K562 (cell line): ENCODE measurements around the gene IFNK. TPM values are rescaled to one million over a fixed set of nuclear protein-coding genes. Genes with fewer than 3 reads are reported as not detected.
A peak's percentile ranks its signal among the peaks of the same experiment; 100 is the strongest.

Experiments used
- ATAC-seq: fragments of 200-7000 bp; cut with Tn5 transposase; 3 replicates; pipeline ENCODE4 v1.9.1; 2020; ENCODE audit warnings: moderate library complexity
- BruUV-seq: library from RNA; stranded (reverse); fragments of 400-500 nt; replicated peaks from 2 replicates; lab custom pipeline; 2021; lab: Mats Ljungman, UMichigan
- CTCF ChIA-PET: fragments of 300-600 bp; formaldehyde crosslinking; extraction: SDS; loops from one replicate; lab custom pipeline; 2021; ENCODE audit warnings: low intra/inter-chr PET ratio; lab: Yijun Ruan, JAX
- POLR2A ChIA-PET: fragments of 300-600, 350-650 bp; sonication (Branson Sonifier 250); formaldehyde crosslinking; extraction: SDS; loops from one replicate; lab custom pipeline; 2021; ENCODE audit warnings: antibody characterized with exemption, inconsistent platforms; lab: Yijun Ruan, JAX
- DNase-seq, 4 experiments: peaks; one replicate each; pipeline versions ENCODE4 v3.0.0 to v3.0.0-alpha.2; 2011 to 2018; ENCODE audit warnings: low spot score in 3 of 4, mixed read lengths in 3 of 4; ENCODE audit errors: extremely low read depth in 1 of 4
- FAIRE-seq: peaks from 2 replicates; lab custom pipeline; 2011; peaks lifted over from hg19 to GRCh38; lab: Jason Lieb, UNC
- H2AFZ ChIP-seq: 2 replicates; pipeline ENCODE4 v1.6.0; 2011; ENCODE audit warnings: low read depth, low read length, control low read depth, inconsistent platforms
- H3K27ac ChIP-seq: fragments of 200-600 bp; 3 replicates; pipeline ENCODE4 v1.8.0; 2011; ENCODE audit warnings: low read depth, mild to moderate bottlenecking, control low read depth, inconsistent platforms, low read length, moderate library complexity, mixed read lengths; ENCODE audit errors: extremely low read depth
- H3K27me3 ChIP-seq, 2 experiments: fragments of 300-600 bp in 1 of 2; 2 replicates in 1 of 2; 3 replicates in 1 of 2; pipeline versions ENCODE4 v1.6.0 to v1.8.0; 2011; ENCODE audit warnings: inconsistent platforms in 2 of 2, low read length in 2 of 2, mild to moderate bottlenecking in 1 of 2, mixed read lengths in 1 of 2, moderate library complexity in 1 of 2; ENCODE audit not compliant: control insufficient read depth in 2 of 2, insufficient read depth in 2 of 2
- H3K36me3 ChIP-seq: fragments of 300-600 bp; 3 replicates; pipeline ENCODE4 v1.8.0; 2011; ENCODE audit warnings: mild to moderate bottlenecking, low read length, inconsistent platforms; ENCODE audit not compliant: control insufficient read depth, insufficient read depth
- H3K4me1 ChIP-seq, 2 experiments: fragments of 200-600 bp in 1 of 2; replicated peaks in 1 of 2; 2 replicates in 1 of 2; 3 replicates in 1 of 2; pipeline versions ENCODE4 v1.5.1 to v1.8.0; 2011; ENCODE audit warnings: inconsistent platforms in 2 of 2, low read length in 2 of 2, mild to moderate bottlenecking in 1 of 2, mixed read lengths in 1 of 2, moderate library complexity in 1 of 2; ENCODE audit not compliant: control insufficient read depth in 2 of 2, insufficient read depth in 2 of 2
- H3K4me2 ChIP-seq: 2 replicates; pipeline ENCODE4 v1.6.1; 2011; ENCODE audit warnings: low read length, control low read depth, inconsistent platforms, mixed read lengths; ENCODE audit not compliant: insufficient read depth
- H3K4me3 ChIP-seq: fragments of 200-600 bp; sonication (generic), shearing (Covaris generic); 2 replicates; pipeline ENCODE4 v1.5.1; 2016; ENCODE audit warnings: control low read depth, inconsistent platforms
- H3K79me2 ChIP-seq: fragments of 200-600 bp; 3 replicates; pipeline ENCODE4 v1.8.0; 2011; ENCODE audit warnings: low read length, inconsistent platforms; ENCODE audit not compliant: control insufficient read depth, insufficient read depth
- H3K9ac ChIP-seq, 2 experiments: 2 replicates each; pipeline versions ENCODE4 v1.6.0 to v1.6.1; 2011; ENCODE audit warnings: low read depth in 2 of 2, low read length in 2 of 2, control low read depth in 1 of 2, inconsistent platforms in 1 of 2, mild to moderate bottlenecking in 1 of 2, mixed read lengths in 1 of 2; ENCODE audit not compliant: insufficient read depth in 1 of 2
- H3K9me1 ChIP-seq: one replicate; pipeline ENCODE4 v1.6.0; 2011; ENCODE audit warnings: inconsistent platforms, mild to moderate bottlenecking, low read length, moderate library complexity; ENCODE audit not compliant: control insufficient read depth, insufficient read depth
- H3K9me3 ChIP-seq: replicated peaks from 2 replicates; pipeline ENCODE4 v1.5.1; 2011; ENCODE audit warnings: low read depth, low read length, inconsistent platforms; ENCODE audit not compliant: control insufficient read depth, insufficient read depth
- H4K20me1 ChIP-seq: replicated peaks from 2 replicates; pipeline ENCODE4 v1.6.1; 2011; ENCODE audit warnings: low read length, inconsistent platforms, mixed read lengths; ENCODE audit not compliant: control insufficient read depth, insufficient read depth
- NEUROD1 ChIP-seq: fragments of 150-350 bp; IDR thresholded peaks from 2 replicates; pipeline ENCODE4 v1.6.1; 2014; ENCODE audit warnings: borderline replicate concordance, low read length, low read depth; ENCODE audit not compliant: partially characterized antibody
- TAF9B ChIP-seq: fragments of 450-650 bp; IDR thresholded peaks from 2 replicates; pipeline ENCODE4 v1.6.1; 2018; ENCODE audit warnings: mild to moderate bottlenecking; ENCODE audit not compliant: partially characterized antibody
- ZNF133 ChIP-seq: fragments of 250-450 bp; sonication (Bioruptor Pico); IDR thresholded peaks from 2 replicates; pipeline ENCODE4 v1.4.0; 2020; ENCODE audit warnings: mild to moderate bottlenecking
- WGBS: fragments of 100-300 bp; shearing (Covaris generic); methylation state at CpG from one replicate; pipeline ENCODE4 v1.1.6; 2016; ENCODE audit warnings: low coverage, mixed read lengths; ENCODE audit not compliant: insufficient coverage; ENCODE audit errors: missing lambda C conversion rate; 5-methylcytosine and 5-hydroxymethylcytosine counted together
- in situ Hi-C: fragments of 300-500 bp; cut with MboI; formaldehyde crosslinking; loops from 4 replicates; pipeline ENCODE4 v1.15.0; 2018; ENCODE audit warnings: inconsistent platforms, mixed read lengths
- intact Hi-C: fragments of 100-400 bp; cut with micrococcal nuclease; formaldehyde crosslinking; loops from 2 replicates; pipeline ENCODE4 v1.14.2; 2022
- polyA plus RNA-seq, 8 experiments: library from polyadenylated mRNA; depleted of rRNA in 4 of 8; stranded (reverse) in 5 of 8; unstranded in 3 of 8; fragments of >200 nt; fragmentation: Nextera tagmentation in 2 of 8; fragmentation: Illumina TruSeq in 1 of 8; extraction: Ambion mirVana in 2 of 8; extraction: Trizol in 1 of 8; gene quantifications; 2 replicates each; pipeline versions ENCODE4 v1.2.1 to v1.2.3, GENCODE V29; 2011 to 2014; ENCODE audit warnings: inconsistent platforms in 1 of 8, missing spikeins in 1 of 8
- total RNA-seq, 7 experiments: library from RNA; depleted of rRNA in 6 of 7; stranded (reverse); fragments of >200 nt in 6 of 7; fragmentation: Illumina TruSeq in 2 of 7; extraction: Trizol in 2 of 7; gene quantifications; 2 replicates each; pipeline versions ENCODE4 v1.2.1 to v1.2.3, GENCODE V29; 2011 to 2021; ENCODE audit warnings: low replicate concordance in 1 of 7
- TF ChIP-seq, protein P1 (sequence below): fragments of 450-650 bp; IDR thresholded peaks from 2 replicates; pipeline ENCODE4 v1.6.1; 2016; ENCODE audit warnings: mild to moderate bottlenecking, moderate library complexity

Gene IFNK
- total and polyA plus RNA-seq, 9 of the 15 experiments (the other 6 are each of a cell fraction or from before 2014, with no cell fraction given) = 0.11 TPM; not detected in 8

- DNase-seq (peak in 2 of 4 experiments; percentile 5 to 39), ATAC-seq (no peak), FAIRE-seq (no peak)
- Histone ChIP-seq H3K27me3 (no peaks in the 10 kb centered on the region), H3K27ac (no peak overlapping the region), H3K9ac (no peak overlapping the region), H3K79me2 (peaks cover 41% of the 10 kb centered on the region), H2AFZ (peak overlapping the region; percentile 44; the same call in 1 of the 2 replicates), H3K9me3 (no peaks in the 10 kb centered on the region), H4K20me1 (no peaks in the 10 kb centered on the region), H3K4me2 (peak overlapping the region; percentile 21; the same call in 1 of the 2 replicates), H3K9me1 (no peaks in the 10 kb centered on the region), H3K36me3 (peaks cover under 1% of the 10 kb centered on the region; the same call in 1 of the 3 replicates), H3K4me3 (no peak overlapping the region), H3K4me1 (peaks cover 3 to 10% of the 10 kb centered on the region in 2 experiments; a peak in 4 of 5 replicates)
- in situ Hi-C loops = loop anchor here (5.0 kb wide), 1 partner anchor 194 kb away; no protein-coding TSS in a partner anchor
- ChIA-PET CTCF (no interaction called here), POLR2A (interaction anchor here (0.6 kb wide), 1 partner anchor 202 kb away, joined by 3 read pairs; no protein-coding TSS in a partner anchor)
- WGBS = 7% methylated on average over 3 of the region's 4 CpGs
- no TSS peak for BruUV-seq
- intact Hi-C loops = loop anchor here (10.0 kb wide), 1 partner anchor 96 kb away; no protein-coding TSS in a partner anchor
- TF ChIP-seq, protein P1, sequence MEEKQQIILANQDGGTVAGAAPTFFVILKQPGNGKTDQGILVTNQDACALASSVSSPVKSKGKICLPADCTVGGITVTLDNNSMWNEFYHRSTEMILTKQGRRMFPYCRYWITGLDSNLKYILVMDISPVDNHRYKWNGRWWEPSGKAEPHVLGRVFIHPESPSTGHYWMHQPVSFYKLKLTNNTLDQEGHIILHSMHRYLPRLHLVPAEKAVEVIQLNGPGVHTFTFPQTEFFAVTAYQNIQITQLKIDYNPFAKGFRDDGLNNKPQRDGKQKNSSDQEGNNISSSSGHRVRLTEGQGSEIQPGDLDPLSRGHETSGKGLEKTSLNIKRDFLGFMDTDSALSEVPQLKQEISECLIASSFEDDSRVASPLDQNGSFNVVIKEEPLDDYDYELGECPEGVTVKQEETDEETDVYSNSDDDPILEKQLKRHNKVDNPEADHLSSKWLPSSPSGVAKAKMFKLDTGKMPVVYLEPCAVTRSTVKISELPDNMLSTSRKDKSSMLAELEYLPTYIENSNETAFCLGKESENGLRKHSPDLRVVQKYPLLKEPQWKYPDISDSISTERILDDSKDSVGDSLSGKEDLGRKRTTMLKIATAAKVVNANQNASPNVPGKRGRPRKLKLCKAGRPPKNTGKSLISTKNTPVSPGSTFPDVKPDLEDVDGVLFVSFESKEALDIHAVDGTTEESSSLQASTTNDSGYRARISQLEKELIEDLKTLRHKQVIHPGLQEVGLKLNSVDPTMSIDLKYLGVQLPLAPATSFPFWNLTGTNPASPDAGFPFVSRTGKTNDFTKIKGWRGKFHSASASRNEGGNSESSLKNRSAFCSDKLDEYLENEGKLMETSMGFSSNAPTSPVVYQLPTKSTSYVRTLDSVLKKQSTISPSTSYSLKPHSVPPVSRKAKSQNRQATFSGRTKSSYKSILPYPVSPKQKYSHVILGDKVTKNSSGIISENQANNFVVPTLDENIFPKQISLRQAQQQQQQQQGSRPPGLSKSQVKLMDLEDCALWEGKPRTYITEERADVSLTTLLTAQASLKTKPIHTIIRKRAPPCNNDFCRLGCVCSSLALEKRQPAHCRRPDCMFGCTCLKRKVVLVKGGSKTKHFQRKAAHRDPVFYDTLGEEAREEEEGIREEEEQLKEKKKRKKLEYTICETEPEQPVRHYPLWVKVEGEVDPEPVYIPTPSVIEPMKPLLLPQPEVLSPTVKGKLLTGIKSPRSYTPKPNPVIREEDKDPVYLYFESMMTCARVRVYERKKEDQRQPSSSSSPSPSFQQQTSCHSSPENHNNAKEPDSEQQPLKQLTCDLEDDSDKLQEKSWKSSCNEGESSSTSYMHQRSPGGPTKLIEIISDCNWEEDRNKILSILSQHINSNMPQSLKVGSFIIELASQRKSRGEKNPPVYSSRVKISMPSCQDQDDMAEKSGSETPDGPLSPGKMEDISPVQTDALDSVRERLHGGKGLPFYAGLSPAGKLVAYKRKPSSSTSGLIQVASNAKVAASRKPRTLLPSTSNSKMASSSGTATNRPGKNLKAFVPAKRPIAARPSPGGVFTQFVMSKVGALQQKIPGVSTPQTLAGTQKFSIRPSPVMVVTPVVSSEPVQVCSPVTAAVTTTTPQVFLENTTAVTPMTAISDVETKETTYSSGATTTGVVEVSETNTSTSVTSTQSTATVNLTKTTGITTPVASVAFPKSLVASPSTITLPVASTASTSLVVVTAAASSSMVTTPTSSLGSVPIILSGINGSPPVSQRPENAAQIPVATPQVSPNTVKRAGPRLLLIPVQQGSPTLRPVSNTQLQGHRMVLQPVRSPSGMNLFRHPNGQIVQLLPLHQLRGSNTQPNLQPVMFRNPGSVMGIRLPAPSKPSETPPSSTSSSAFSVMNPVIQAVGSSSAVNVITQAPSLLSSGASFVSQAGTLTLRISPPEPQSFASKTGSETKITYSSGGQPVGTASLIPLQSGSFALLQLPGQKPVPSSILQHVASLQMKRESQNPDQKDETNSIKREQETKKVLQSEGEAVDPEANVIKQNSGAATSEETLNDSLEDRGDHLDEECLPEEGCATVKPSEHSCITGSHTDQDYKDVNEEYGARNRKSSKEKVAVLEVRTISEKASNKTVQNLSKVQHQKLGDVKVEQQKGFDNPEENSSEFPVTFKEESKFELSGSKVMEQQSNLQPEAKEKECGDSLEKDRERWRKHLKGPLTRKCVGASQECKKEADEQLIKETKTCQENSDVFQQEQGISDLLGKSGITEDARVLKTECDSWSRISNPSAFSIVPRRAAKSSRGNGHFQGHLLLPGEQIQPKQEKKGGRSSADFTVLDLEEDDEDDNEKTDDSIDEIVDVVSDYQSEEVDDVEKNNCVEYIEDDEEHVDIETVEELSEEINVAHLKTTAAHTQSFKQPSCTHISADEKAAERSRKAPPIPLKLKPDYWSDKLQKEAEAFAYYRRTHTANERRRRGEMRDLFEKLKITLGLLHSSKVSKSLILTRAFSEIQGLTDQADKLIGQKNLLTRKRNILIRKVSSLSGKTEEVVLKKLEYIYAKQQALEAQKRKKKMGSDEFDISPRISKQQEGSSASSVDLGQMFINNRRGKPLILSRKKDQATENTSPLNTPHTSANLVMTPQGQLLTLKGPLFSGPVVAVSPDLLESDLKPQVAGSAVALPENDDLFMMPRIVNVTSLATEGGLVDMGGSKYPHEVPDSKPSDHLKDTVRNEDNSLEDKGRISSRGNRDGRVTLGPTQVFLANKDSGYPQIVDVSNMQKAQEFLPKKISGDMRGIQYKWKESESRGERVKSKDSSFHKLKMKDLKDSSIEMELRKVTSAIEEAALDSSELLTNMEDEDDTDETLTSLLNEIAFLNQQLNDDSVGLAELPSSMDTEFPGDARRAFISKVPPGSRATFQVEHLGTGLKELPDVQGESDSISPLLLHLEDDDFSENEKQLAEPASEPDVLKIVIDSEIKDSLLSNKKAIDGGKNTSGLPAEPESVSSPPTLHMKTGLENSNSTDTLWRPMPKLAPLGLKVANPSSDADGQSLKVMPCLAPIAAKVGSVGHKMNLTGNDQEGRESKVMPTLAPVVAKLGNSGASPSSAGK = peak; percentile 62
- TF ChIP-seq NEUROD1 (no peak), TAF9B (no peak), ZNF133 (CRISPR knock-in tag) (no peak)
Measured at GRCh38 chr9:27530915-27531755, 7.0 kb downstream of the IFNK start.
